H1 (cell line): ENCODE data around the gene TMEM63C. TPM values are rescaled to one million over a fixed set of nuclear protein-coding genes. Genes with fewer than 3 reads are reported as not detected.

Experiments
- CTCF ChIA-PET: fragments of 300-600 bp; sonication (Branson Sonifier 250); formaldehyde crosslinking; loops from one replicate; lab custom pipeline; 2021; ENCODE audit not compliant: partially characterized antibody; lab: Charles Lee
- POLR2A ChIA-PET: fragments of 300-600 bp; sonication (Branson Sonifier 250); formaldehyde crosslinking; loops from one replicate; lab custom pipeline; 2021; ENCODE audit warnings: inconsistent platforms; ENCODE audit not compliant: partially characterized antibody; lab: Charles Lee
- DNase-seq, 2 experiments: peaks; one replicate each; pipeline versions ENCODE4 v3.0.0 to v3.0.0-alpha.2; 2010 to 2022; ENCODE audit warnings: low spot score in 2 of 2, low read depth in 1 of 2, mixed read lengths in 1 of 2
- FAIRE-seq: peaks from 2 replicates; lab custom pipeline; 2011; peaks lifted over from hg19 to GRCh38; lab: Jason Lieb, UNC
- H2AFZ ChIP-seq: 2 replicates; pipeline ENCODE4 v1.8.1; 2012; ENCODE audit warnings: low read length, inconsistent platforms
- H2AK5ac ChIP-seq: 2 replicates; pipeline ENCODE4 v1.6.1; 2013; ENCODE audit warnings: low read depth, low read length
- H2BK120ac ChIP-seq: replicated peaks from 2 replicates; pipeline ENCODE3; 2013; ENCODE audit warnings: low read depth, low read length, inconsistent platforms
- H2BK12ac ChIP-seq: 2 replicates; pipeline ENCODE4 v1.6.1; 2013; ENCODE audit warnings: low read depth, low read length
- H2BK15ac ChIP-seq: 2 replicates; pipeline ENCODE4 v1.6.1; 2013; ENCODE audit warnings: low read length
- H2BK20ac ChIP-seq: 2 replicates; pipeline ENCODE4 v1.6.1; 2013; ENCODE audit warnings: low read length
- H2BK5ac ChIP-seq: 2 replicates; pipeline ENCODE4 v1.6.1; 2013; ENCODE audit warnings: low read depth, low read length
- H3K14ac ChIP-seq: 2 replicates; pipeline ENCODE4 v1.6.1; 2013; ENCODE audit warnings: inconsistent platforms; ENCODE audit not compliant: insufficient read length
- H3K18ac ChIP-seq: 2 replicates; pipeline ENCODE4 v1.6.1; 2013; ENCODE audit warnings: low read length; ENCODE audit errors: extremely low read depth
- H3K23ac ChIP-seq: 2 replicates; pipeline ENCODE4 v1.6.1; 2013; ENCODE audit warnings: inconsistent platforms; ENCODE audit not compliant: insufficient read length
- H3K23me2 ChIP-seq: 2 replicates; pipeline ENCODE4 v1.6.1; 2013; ENCODE audit warnings: low read depth, low read length
- H3K27ac ChIP-seq: 2 replicates; pipeline ENCODE4 v1.6.1; 2011; ENCODE audit warnings: low read depth, low read length, inconsistent platforms
- H3K27me3 ChIP-seq, 4 experiments: replicated peaks in 1 of 4; 1 replicate in 1 of 4; 2 replicates in 3 of 4; pipeline versions ENCODE4 v1.6.1 to v1.8.1; 2011 to 2013; ENCODE audit warnings: low read length in 3 of 4, mild to moderate bottlenecking in 3 of 4, inconsistent platforms in 2 of 4, mixed read lengths in 2 of 4, moderate library complexity in 1 of 4; ENCODE audit not compliant: control insufficient read depth in 3 of 4, insufficient read depth in 3 of 4; ENCODE audit errors: extremely low read depth in 1 of 4
- H3K36me3 ChIP-seq, 4 experiments: 2 replicates each; pipeline versions ENCODE4 v1.6.1 to v1.8.1; 2011 to 2013; ENCODE audit warnings: mild to moderate bottlenecking in 4 of 4, low read length in 3 of 4, moderate library complexity in 2 of 4, control low read depth in 1 of 4, inconsistent platforms in 1 of 4; ENCODE audit not compliant: insufficient read depth in 4 of 4, control insufficient read depth in 2 of 4
- H3K4ac ChIP-seq: replicated peaks from 2 replicates; pipeline ENCODE3; 2013; ENCODE audit warnings: low read length, low read depth, mixed read lengths, inconsistent platforms; ENCODE audit not compliant: insufficient read length
- H3K4me1 ChIP-seq, 4 experiments: replicated peaks in 1 of 4; 1 replicate in 1 of 4; 2 replicates in 3 of 4; pipeline versions ENCODE4 v1.6.1 to v1.8.1; 2011 to 2013; ENCODE audit warnings: low read length in 3 of 4, inconsistent platforms in 2 of 4, mixed read lengths in 1 of 4; ENCODE audit not compliant: insufficient read depth in 4 of 4, control insufficient read depth in 3 of 4
- H3K4me2 ChIP-seq, 2 experiments: 2 replicates each; pipeline versions ENCODE4 v1.6.1 to v1.8.1; 2011 to 2013; ENCODE audit warnings: low read depth in 2 of 2, low read length in 2 of 2, control low read depth in 1 of 2, inconsistent platforms in 1 of 2, mild to moderate bottlenecking in 1 of 2; ENCODE audit not compliant: insufficient read depth in 1 of 2
- H3K4me3 ChIP-seq, 4 experiments: fragments of 200-600, 300-600 bp in 1 of 4; sonication (generic), shearing (Covaris generic), sonication (Bioruptor Twin) in 1 of 4; 2 replicates each; pipeline versions ENCODE4 v1.5.1 to v1.8.1; 2011 to 2016; ENCODE audit warnings: low read length in 4 of 4, low read depth in 3 of 4, control low read depth in 2 of 4, inconsistent platforms in 2 of 4, mild to moderate bottlenecking in 2 of 4, mixed read lengths in 1 of 4, moderate library complexity in 1 of 4; ENCODE audit not compliant: insufficient read depth in 2 of 4; ENCODE audit errors: extremely low read depth in 1 of 4
- H3K56ac ChIP-seq: replicated peaks from 2 replicates; pipeline ENCODE3; 2013; ENCODE audit warnings: low read depth, mild to moderate bottlenecking, mixed read lengths, low read length, inconsistent platforms; ENCODE audit not compliant: insufficient read length
- H3K79me1 ChIP-seq: 2 replicates; pipeline ENCODE4 v1.6.1; 2013; ENCODE audit warnings: low read depth, low read length, control low read depth
- H3K79me2 ChIP-seq, 2 experiments: 2 replicates each; pipeline versions ENCODE4 v1.6.1 to v1.8.1; 2012 to 2013; ENCODE audit warnings: low read length in 2 of 2, mild to moderate bottlenecking in 2 of 2, inconsistent platforms in 1 of 2; ENCODE audit not compliant: insufficient read depth in 2 of 2, control insufficient read depth in 1 of 2
- H3K9ac ChIP-seq, 4 experiments: replicated peaks in 1 of 4; 1 replicate in 1 of 4; 2 replicates in 3 of 4; pipeline versions ENCODE4 v1.6.1 to v1.8.1; 2011 to 2013; ENCODE audit warnings: low read depth in 3 of 4, low read length in 3 of 4, control low read depth in 2 of 4, mild to moderate bottlenecking in 2 of 4, moderate library complexity in 2 of 4, inconsistent platforms in 1 of 4; ENCODE audit errors: extremely low read depth in 1 of 4
- H3K9me3 ChIP-seq, 2 experiments: 2 replicates each; pipeline versions ENCODE4 v1.6.1 to v1.8.1; 2012 to 2013; ENCODE audit warnings: mild to moderate bottlenecking in 2 of 2, moderate library complexity in 2 of 2, control low read depth in 1 of 2, inconsistent platforms in 1 of 2, low read depth in 1 of 2, low read length in 1 of 2, mixed read lengths in 1 of 2; ENCODE audit not compliant: insufficient read depth in 2 of 2
- H4K20me1 ChIP-seq, 2 experiments: replicated peaks in 1 of 2; 2 replicates each; pipeline versions ENCODE3 to v1.8.1; 2011 to 2013; ENCODE audit warnings: inconsistent platforms in 2 of 2, low read length in 2 of 2, mild to moderate bottlenecking in 1 of 2; ENCODE audit not compliant: insufficient read depth in 2 of 2, control insufficient read depth in 1 of 2
- H4K5ac ChIP-seq: 2 replicates; pipeline ENCODE4 v1.6.1; 2013; ENCODE audit warnings: low read length, low read depth, mixed read lengths, inconsistent platforms; ENCODE audit not compliant: insufficient read length
- H4K8ac ChIP-seq: 2 replicates; pipeline ENCODE4 v1.8.0; 2013; ENCODE audit warnings: mild to moderate bottlenecking, moderate library complexity, low read length, inconsistent platforms; ENCODE audit not compliant: insufficient read depth; ENCODE audit errors: extremely low read depth
- H4K91ac ChIP-seq: replicated peaks from 2 replicates; pipeline ENCODE3; 2013; ENCODE audit warnings: low read length, mixed read lengths, inconsistent platforms; ENCODE audit not compliant: insufficient read length
- ASH2L ChIP-seq: fragments of 200-600, 300-600 bp; sonication (generic); IDR thresholded peaks from one replicate; pipeline ENCODE4 v1.7.1; 2017; ENCODE audit warnings: low read length
- BACH1 ChIP-seq: IDR thresholded peaks from 2 replicates; pipeline ENCODE4 v1.6.1; 2012; ENCODE audit warnings: low read length, improper control_type of control experiment
- POLR2A ChIP-seq, 2 experiments: IDR thresholded peaks; 1 replicate in 1 of 2; 2 replicates in 1 of 2; pipeline ENCODE4 v1.6.1; 2011; ENCODE audit warnings: low read depth in 2 of 2, low read length in 2 of 2, mild to moderate bottlenecking in 2 of 2; ENCODE audit errors: control extremely low read depth in 1 of 2
- SIRT6 ChIP-seq: IDR thresholded peaks from one replicate; pipeline ENCODE4 v1.7.1; 2012; ENCODE audit warnings: low read length, inconsistent platforms
- TBP ChIP-seq: IDR thresholded peaks from 2 replicates; pipeline ENCODE4 v1.6.1; 2011; ENCODE audit warnings: low read depth, low read length, improper control_type of control experiment
- YY1 ChIP-seq: IDR thresholded peaks from 2 replicates; pipeline ENCODE4 v1.6.1; 2011; ENCODE audit warnings: low read depth, mild to moderate bottlenecking, low read length
- WGBS, 2 experiments: shearing (Covaris generic) in 1 of 2; methylation state at CpG; one replicate each; pipeline versions ENCODE4 v1.1.6 to v1.1.7; 2013 to 2015; ENCODE audit warnings: low lambda C conversion rate in 2 of 2, mixed read lengths in 2 of 2, inconsistent platforms in 1 of 2, low coverage in 1 of 2, missing lambda C conversion rate in 1 of 2; ENCODE audit not compliant: insufficient replicate concordance in 2 of 2, insufficient coverage in 1 of 2, insufficient read length in 1 of 2; ENCODE audit errors: extremely low coverage in 1 of 2, missing lambda C conversion rate in 1 of 2; 5-methylcytosine and 5-hydroxymethylcytosine counted together
- polyA plus RNA-seq, 7 experiments: library from polyadenylated mRNA; depleted of rRNA in 3 of 7; stranded (reverse) in 5 of 7; unstranded in 2 of 7; fragments of >200 nt in 5 of 7; fragments of 200-250 nt in 2 of 7; gene quantifications; 1 replicate in 5 of 7; 2 replicates in 1 of 7; 4 replicates in 1 of 7; pipeline versions ENCODE4 v1.2.1 to v1.2.3, GENCODE V29; 2011 to 2013; ENCODE audit warnings: missing spikeins in 2 of 7, mixed read lengths in 2 of 7
- total RNA-seq: library from RNA; stranded (reverse); fragmentation: NEBNext Ultra II Directional; extraction: Animal tissue kit (Norgen Biotek cat#: 25700); gene quantifications from 2 replicates; pipeline ENCODE4 v1.2.1, GENCODE V29; 2021

The TMEM63C gene
- total and polyA plus RNA-seq, 2 of the 8 experiments (the other 6 are each of a cell fraction or from before 2014, with no cell fraction given) = 3.0 to 7.6 TPM

GRCh38 chr14:77133720-77134338 is 47.8 kb upstream of the TMEM63C start:
- H3K27me3 ChIP-seq = no peaks in the 10 kb centered on the region
- H3K4me3 ChIP-seq = no peak overlapping the region
- no peak overlapping the region for H2BK120ac ChIP-seq
- H3K23me2 ChIP-seq = no peaks in the 10 kb centered on the region; the same call in 1 of the 2 replicates
- peaks cover 0 to 5% of the 10 kb centered on the region in 2 experiments; a peak in 1 of 4 replicates for H3K79me2 ChIP-seq
- 78% methylated on average over 22 of the region's 22 CpGs; no CpG with 5 or more reads in 1 of the 2 experiments for WGBS, 2 experiments
- no peak overlapping the region for H4K91ac ChIP-seq
- H3K79me1 ChIP-seq = peaks cover 5% of the 10 kb centered on the region; the same call in 1 of the 2 replicates
- no peak overlapping the region for H2BK5ac ChIP-seq
- H4K5ac ChIP-seq = no peak overlapping the region
- ChIA-PET POLR2A (interaction anchor here (0.6 to 3.0 kb wide), 8 partner anchors 11 to 88 kb away, joined by 3 to 17 read pairs (median 3); partner anchors contain the start of gene CIPC), CTCF (interaction anchor here (0.6 to 56.8 kb wide), 14 partner anchors 1 to 349 kb away, joined by 3 to 1490 read pairs (median 5); partner anchors contain the start of genes CIPC and ZDHHC22)
- no peak overlapping the region for H3K18ac ChIP-seq
- FAIRE-seq = peak; percentile 85
- DNase-seq = peak; percentile 80 to 84
- H4K20me1 ChIP-seq = peaks cover 7 to 27% of the 10 kb centered on the region in 2 experiments
- H2AK5ac ChIP-seq = no peak overlapping the region
- no peak overlapping the region for H3K27ac ChIP-seq
- no peaks in the 10 kb centered on the region for H3K4me1 ChIP-seq
- H3K23ac ChIP-seq = no peak overlapping the region
- peaks cover 0 to 27% (median 6%) of the 10 kb centered on the region in 4 experiments; a peak in 6 of 8 replicates for H3K36me3 ChIP-seq
- H3K4ac ChIP-seq = no peak overlapping the region
- H3K14ac ChIP-seq = no peak overlapping the region
- no peak overlapping the region for H2BK12ac ChIP-seq
- H3K56ac ChIP-seq = no peak overlapping the region
- no peak overlapping the region for H3K9ac ChIP-seq
- H4K8ac ChIP-seq = no peak overlapping the region
- H2BK20ac ChIP-seq = no peak overlapping the region
- no peak overlapping the region for H2AFZ ChIP-seq
- H3K9me3 ChIP-seq = no peaks in the 10 kb centered on the region
- no peak overlapping the region for H3K4me2 ChIP-seq
- H2BK15ac ChIP-seq = no peak overlapping the region
- TF ChIP-seq POLR2A (IDR thresholded peaks at IDR 0.05; ENCODE audit: control extremely low read depth in 1 of 2, low read depth in 2 of 2, low read length in 2 of 2) = no peak
- TF ChIP-seq TBP = no peak
- TF ChIP-seq YY1 = no peak
- TF ChIP-seq ASH2L = no peak
- TF ChIP-seq SIRT6 = no peak
- no peak for TF ChIP-seq BACH1
